ENCODE results near the gene C1orf21.

Gene C1orf21

DNA sequence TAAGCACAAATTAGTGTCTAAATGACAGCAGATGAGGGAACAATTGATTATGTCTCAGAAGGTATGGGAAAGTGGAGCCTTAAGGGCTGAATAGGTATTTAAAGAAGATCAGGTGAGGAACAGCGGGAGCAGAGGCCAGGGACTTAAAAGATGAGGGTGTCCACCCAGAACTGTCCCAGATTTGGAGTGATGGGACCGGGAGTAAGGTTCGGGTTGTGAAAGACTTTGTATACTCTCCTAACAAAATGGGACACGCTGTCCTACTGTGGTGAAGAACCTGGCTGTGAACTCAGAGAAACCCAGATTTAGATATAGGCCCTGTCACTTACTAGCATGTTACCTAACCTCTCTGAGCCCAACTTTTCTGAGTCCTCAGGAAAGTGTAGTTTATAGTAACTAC is 140.6 kb downstream of the C1orf21 start:
- no peak for DNase-seq

DNA sequence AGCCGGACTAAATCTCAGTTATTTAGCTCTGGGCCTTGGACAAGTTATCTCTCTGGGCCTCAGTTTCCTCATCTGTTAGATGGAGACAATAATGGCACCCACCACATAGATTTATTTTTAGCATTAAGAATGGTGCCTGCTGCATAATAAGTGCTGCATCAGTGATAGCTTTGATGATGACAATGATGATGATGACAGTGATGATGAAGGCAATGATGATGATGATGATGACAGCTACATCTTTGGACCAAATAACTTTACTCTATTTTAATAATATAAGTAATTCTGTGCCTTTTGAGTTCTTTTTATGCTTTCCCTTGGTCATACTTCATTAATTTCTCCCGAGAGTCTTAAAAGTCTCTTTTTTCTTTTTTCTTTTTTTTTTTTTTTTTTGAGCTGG is 143.4 kb downstream of the C1orf21 start:
- no peak for DNase-seq

DNA sequence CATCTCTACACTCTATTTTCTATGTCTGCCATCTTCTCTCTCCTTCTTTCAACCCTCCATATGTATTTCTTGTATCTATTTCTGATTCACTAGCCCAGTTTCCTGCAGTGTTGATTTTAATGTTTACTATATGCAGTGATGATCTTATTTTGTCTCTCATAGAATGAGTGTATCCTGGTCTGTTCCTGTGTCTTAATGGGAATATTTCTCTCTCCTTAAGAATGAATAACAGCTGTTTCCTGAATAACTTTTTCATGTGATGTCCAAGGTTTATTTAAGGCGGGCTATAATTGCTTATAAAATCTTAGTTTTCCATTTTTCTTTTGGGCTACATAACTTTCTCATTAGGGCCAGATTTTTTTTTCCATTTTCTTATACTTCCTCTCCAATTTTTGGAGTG is 144.5 kb downstream of the C1orf21 start:
- no peak for DNase-seq

DNA sequence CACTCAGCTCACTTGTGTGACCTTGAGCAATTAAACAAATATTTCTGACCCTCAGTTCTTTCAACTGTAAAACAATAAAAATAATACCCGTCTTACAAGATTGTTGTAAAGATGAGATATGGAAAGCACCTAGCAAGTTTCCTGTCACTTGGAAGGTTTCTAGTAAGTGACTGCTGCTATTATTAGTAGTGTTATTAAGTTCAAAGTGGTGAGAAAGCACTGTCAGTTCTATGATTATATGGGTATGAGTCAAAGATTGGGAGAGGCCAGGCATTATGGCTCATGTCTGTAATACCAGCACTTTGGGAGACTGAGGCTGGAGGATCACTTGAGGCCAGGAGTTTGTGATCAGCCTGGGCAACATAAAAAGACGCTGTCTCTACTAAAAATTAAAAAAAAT is 145.4 kb downstream of the C1orf21 start:
- DNase-seq = no peak

DNA sequence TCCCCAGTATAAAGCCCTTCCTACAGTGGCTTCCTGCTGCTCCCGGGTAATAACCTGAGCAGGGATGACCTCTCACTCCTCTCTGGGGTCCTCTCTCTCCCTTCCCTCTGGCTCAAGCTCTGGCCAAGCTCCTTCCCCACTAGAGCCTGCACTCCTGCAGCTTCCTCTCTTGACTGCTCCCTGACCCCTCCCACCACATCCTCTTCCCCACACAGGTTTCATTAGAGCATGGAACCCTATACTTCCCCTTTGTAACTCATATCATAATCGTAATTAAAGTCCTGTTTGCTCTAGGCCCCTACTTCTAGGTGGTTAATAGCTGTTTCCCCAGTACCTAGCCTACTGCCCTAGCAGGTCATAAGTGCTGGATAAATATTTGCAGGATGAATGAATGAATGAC is 146.2 kb downstream of the C1orf21 start:
- DNase-seq = no peak

DNA sequence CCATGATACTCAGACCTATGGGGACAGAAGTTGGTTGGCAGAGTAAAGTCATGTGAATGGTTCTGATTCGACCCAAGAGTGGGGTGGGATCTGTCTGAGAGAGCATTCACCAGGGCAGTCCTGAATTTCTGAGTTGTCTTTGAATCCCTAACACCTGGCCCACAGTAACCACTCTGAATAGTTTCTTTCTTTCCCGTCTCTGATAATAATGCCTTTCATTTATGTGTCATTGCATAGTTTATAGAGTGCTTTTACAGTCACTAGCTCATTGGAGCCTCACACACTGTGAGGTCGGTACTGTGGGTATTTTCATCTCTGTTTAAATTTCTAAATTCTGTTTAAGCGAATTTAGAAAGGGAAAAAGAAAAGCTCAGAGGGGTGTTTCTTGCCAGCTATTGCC is 147.1 kb downstream of the C1orf21 start:
- DNase-seq = no peak

DNA sequence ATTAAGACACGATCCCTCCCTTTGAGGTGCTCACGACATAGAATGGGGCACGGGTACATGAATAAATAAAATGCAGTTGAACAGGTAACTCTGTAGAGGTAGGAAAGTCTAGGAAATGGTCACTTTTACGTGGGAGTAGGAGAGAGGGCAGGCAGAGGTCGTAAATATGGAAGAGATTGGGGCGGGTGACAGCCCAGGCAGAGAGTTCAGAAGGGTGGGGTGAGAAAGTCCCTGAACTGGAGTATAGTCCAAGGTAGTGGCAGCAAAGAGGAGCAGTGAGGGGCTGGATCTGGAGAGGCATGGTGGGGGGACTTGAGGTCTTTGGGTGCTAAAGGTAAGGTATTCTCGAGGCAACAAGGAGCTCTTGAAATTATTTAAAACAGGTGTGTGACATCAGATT is 147.9 kb downstream of the C1orf21 start:
- DNase-seq = no peak

DNA sequence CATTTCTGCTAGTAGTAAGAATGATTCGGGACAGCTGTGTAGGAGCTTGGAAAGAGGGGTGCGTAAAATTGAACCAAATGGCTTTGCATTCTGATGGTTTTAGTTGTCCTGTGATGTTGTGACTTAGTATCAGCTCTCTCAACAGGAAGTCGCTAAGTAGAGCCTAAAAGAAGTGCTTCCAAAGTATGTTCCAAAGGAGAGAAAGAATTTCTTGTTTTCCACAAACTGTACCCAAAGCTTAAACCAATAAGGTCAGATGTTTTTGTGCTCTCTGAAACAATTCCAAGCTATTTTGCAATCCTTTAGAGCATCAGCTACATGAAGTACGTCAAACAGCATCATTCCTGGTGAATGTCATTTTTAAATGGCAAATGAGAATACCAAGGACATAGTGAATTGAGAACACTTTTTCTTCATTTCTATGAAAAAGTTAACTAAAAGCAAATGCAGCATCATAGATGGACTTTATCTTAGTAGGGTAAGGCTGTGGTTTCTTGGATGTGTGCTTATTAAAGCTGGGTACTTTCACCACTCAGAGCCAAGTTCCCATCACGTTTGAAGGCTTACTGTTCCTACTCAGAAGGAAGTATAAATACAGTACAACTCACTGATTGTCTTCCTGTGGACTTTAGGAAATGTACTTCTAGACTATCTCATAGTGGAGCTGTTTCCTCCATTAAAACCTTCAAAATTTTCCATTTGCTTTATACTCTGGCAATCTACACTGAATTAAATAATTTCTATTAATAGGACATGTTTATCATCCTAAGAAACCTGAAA is 148.6 kb downstream of the C1orf21 start:
- DNase-seq = no peak

DNA sequence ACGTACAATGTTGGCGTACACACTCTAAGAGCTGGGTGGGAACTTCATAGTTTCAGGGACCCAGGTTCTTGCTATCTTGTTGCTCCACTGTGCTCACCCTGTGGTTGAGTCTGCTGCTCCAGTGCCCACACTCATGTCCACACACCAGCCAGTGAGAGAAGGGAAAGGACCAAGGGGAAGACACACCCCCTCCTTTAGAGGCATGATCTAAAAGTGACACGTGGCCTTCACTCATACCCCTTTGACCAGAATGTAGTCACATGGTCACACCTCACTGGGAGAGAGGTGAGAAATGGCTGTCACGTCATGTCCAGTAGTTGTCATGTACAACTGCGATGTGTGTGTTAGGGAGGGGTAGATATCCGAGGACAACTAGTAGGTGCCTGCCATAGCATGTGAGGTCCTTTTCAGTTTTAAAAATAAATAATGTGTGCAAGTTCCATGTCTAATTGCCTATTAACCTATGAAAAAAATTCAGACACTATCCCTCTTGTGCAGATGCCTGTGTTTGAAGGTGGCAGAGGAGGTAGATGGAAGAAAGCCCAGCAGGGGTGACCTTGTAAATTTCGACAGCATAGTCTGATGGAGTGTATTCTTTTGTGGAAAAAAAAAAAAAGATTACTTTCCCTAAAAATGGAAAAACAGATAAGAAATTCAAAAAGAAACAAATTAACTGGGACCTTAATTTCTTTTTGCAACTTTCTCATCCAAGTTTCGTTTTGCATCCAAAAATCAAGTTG is 149.6 kb downstream of the C1orf21 start:
- no peak for DNase-seq

DNA sequence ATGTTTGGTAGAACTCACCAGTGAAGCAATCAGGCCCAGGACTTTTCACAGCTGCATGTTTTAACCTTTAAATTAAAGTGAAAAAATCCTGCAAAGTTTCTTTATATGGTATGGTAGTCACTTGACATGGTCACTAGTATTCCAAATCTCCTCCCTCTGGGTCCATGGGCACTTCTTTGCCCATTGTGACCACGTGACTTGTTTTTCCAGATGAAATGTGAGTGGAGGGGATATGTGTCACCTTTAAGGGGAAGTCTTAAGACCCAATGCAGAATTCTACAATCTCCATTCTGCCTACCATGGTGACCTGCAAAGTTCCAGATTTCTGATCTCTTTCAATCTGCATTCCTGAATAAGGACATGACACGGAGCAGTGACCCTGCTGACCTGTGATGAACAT is 152.8 kb downstream of the C1orf21 start:
- DNase-seq = no peak

DNA sequence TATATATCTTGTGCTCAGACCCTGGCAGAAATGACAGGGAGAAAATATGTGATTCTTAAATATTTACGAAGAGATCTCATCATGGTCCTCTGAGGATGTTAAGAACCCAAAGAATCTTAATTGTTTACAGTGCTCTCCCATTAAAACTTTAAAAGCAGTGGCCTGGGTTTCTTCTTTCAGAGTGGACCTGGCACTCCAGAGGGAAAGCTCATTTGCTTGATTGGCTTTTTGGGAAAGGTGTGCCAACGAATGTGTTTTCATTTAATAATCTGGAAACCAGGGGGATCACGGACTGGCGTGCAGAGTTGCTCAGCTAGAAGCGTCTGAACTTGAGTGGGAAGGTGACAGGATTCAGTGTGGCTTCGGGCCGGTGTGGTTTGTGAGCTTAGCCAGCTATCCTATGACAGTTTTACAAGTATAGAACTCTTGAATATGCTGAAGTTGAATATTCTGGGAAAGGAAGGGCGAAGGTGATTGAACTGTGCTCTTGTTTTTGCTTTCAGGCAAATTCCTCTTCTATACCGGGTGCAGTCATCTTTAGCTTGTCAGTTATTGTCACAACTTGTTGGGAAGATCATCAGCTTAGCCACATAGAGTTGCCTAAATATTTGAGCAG is 154.8 kb downstream of the C1orf21 start:
- no peak for DNase-seq

DNA sequence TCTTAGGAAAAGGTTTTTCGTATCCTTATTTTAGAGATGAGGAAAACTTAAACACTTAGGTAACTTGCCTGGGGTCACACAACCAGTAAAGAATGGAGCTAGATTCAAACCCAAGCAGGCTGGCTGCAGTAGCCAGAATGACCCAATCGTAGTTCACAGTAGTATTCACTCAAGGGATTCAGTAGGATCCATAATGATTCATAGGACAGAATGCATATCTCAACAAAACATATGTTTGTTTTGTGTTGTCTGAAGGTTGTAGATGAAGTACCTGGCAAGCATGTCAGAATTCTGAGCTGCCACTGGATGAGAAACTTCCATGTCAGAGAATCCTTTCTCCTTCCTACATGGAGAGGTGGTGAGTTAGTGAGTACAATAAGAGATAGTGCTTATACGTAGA is 155.5 kb downstream of the C1orf21 start:
- DNase-seq = no peak

DNA sequence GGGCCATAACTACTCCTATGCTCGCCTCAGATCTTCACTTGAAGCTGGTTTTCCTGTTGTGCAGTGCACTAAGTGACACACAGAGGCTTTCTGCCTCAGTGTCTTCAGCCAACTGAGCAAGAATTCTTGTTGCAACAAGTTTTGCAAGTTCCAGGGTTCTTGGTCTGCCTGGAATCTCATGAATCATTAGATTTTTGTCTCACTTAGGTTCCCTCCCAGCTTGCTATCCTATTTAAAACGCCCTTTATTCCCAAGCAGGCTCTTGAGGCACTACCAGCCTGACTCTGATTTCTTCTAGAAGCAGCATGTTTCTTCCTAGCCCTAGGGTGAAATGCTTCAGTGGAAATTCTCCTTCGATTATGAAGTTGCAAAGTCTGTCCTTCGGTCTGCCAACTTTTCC is 158.8 kb downstream of the C1orf21 start:
- no peak for DNase-seq

DNA sequence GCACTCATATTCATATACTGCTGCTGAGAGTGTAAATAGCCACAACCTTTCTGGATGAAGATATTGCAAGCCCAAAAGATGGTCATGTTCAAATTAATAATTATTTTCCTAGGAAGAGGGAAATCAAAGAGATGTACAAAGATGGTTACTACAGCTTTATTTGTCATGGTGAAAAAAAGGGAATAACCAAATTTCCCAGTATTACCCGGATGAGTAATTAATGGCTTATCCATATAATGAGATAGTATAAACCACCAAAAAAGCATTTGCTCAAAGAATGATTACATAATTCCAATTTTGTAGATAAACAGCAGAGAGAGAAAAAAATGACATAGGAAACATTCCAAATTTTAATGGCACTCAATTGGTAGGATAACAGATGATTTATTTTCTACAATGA is 165.6 kb downstream of the C1orf21 start:
- no peak for DNase-seq

DNA sequence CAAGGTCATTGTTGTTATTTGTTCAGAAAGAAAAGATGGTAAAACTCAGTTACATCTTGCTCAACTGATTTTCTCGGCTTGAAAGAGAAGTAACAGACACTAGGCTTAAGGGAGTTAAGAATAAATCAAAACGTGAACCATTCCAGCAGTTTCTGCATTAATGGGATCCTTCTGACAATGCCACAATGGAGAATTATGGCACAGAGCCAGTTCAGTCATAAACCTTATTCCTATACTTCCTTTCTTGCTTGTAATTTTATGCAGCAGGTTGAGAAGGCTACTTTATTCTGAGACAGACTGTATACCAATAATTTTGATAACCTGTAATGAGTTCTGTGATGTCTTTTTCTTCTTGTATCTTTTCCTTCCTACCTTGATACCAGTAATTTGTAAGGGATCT is 167.0 kb downstream of the C1orf21 start:
- DNase-seq = no peak

DNA sequence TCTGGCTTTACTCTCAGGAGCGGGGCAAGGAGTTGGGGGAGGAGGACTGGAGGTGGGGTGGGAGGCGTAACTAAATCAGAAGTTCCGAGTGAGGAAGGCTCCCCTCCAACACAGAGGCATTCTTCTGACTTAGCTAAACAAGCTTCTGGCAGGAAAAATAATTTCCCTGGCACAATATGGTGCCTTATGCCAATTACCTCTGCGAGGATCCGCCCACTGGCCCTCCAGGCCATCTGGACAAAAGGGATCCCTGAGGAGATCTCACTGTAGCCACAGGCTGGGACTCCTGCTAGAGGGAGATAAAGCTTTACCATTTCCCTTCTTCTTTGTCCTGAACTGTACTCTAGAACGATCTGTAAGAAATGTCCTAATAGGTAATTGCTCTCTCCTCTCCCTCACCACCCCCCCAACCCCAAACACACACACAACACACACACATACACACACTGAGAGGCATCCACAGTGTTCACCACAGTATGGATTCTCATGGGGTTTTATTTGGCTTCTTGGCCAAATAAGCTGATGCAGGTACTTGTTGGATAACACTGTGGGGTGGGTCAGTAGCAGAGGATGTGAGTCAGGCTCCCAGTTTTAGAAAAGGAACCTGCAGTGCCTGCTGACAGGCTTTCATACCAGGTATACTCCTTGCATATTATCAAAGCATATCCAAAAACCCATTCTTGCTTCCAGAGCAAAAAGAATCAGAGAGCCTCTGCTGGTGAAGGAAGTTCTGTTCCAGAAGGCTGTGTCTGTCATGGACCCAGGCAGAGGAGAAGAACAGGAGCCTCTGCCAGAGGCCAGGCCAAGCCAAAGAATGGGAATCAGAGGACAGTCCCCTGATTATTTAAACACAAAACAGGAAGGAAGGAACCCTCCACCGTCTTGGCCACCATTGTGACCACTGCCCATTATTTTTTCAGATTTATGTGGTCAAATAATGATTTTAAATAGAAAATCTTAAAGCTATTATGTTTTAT is 169.1 kb downstream of the C1orf21 start:
- DNase-seq = no peak

DNA sequence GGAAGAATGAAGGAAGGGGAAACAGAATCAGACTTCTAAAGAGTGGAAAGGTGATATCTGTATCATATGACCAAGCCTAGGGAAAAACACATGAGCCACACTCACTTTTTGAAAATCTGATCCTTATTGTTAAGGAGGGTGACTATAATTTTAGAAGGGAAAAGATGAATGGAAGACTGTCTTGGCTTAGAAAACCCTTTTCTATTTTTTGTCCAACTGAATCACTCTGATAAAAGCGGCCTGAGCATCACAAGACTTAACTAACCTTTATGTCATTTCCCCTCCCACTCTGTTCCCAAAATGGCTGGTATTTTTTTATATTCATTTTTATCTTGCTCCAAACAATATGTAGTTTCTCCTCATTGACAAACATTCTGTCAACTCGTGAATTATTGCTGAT is 169.8 kb downstream of the C1orf21 start:
- no peak for DNase-seq

DNA sequence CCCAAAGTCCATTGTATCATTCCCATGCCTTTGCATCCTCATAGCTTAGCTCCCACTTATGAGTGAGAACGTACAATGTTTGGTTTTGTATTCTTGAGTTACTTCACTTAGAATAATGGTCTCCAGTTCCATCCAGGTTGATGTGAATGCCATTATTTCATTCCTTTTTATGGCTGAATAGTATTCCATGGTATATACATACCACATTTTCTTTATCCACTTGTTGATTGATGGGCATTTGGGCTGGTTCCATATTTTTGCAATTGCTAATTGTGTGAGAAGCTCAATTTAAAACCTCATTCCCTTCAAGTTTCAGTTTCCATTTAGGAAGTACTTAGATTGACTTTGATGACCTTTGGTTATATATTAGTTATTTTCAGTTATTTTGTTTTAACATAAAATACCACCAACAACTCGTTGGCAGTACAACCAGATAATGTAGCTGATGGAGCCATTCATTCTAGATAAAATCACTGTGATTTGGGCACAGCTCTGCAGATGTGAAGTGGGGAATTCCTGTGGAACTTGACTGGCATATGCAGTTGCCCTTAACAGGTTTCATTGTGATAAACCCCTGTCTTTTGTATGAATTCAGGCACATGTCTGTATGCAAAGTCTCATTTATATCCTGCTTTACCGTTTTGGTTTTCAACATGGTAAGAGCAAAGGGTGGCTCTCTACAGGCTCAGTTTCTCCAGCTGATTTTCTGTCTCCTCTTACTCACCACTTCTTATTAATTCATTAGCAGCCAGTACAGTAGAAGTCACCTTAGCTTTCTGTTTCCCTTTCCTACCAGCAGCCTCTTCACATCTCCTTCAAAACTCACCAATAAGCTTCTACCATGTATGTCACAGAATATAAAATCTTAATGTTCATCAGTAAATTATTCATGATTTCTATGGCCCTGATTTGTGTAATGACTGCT is 170.9 kb downstream of the C1orf21 start:
- DNase-seq = no peak

DNA sequence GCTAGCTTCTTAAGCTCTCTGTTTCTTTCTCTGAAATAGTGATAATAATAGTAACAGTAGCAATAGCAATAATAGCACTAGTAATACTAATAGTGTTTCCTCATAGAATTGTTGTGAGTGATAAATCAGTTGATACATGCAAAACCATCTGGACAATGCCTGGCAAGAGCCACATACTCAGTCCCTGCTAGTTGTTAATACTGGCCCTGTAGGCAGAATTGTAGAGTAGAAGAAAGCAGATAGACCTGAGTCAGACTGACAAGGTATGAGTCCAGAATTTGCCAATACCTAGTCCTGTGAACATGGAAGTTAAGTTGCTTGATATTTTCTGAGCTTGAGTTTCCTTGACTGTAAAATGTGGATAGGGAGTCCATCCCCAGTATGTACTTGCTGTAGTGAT is 171.9 kb downstream of the C1orf21 start:
- no peak for DNase-seq

DNA sequence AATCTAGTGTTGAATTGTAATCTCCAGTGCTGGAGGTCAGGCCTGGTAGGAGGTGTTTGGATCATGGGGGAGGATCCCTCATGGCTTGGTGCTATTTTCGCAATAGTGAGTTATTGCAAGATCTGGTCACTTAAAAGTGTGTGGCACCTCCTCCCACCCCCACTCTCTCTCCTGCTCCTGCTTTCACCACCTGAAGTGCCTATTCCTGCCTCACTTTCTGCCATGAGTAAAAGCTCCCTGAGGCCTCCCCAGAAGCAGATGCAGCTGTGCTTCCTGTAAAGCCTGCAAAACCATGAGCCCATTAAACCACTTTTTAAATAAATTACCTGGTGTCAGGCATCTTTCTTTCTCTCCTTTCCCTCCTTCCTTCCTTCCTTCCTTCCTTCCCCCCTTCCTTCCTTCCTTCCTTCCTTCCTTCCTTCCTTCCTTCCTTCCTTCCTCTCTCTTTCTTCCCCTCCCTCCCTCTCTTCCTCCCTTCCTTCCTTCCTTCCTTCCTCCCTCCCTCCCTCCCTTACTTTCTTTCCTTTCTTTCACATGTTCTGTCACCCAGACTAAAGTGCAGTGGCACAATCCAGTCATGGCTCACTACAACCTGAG is 172.4 kb downstream of the C1orf21 start:
- DNase-seq = no peak

DNA sequence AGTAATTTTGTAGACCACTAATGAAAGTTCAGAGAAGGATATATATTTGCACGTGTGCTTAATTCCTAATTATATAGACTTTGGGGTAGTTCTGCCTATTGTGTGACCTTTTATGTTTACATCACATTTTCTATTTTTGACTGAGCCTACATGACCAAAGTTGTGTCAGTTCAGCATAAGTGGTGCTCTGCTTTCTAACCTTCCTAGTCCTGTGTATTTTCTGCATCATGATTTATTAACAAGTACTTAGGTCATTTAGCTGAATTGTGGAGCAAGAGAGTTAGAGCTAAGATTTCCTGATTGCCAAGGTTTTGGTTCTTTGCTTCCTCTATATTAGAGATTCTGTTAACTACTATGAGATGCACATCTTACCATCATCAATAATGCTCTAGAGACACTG is 176.0 kb downstream of the C1orf21 start:
- DNase-seq = no peak

All from activated CD4-positive, alpha-beta T cell treated with anti-CD3 and anti-CD28 coated beads, Interleukin-2, Interleukin-6, amounts not matched to agents 100 ng/mL and 50 ng/mL, durations not matched to agents 16 hours and 8 hours (primary cell).